GM13976 (cell line): ENCODE measurements around the gene MSN.
"Not testable (repeated sequence)": the region's sequence is repeated elsewhere in the genome, so short reads cannot be mapped to it uniquely, and the experiment has no call there.

Experiments
- DNase-seq: peaks from one replicate; pipeline ENCODE4 v3.0.0; 2012; ENCODE audit warnings: low spot score
- in situ Hi-C: fragments of 300-500 bp; cut with MboI; formaldehyde crosslinking; loops from one replicate; pipeline ENCODE4 v1.12.0; 2022; ENCODE audit warnings: low sequenced_read_pairs, mixed read lengths, inconsistent platforms; ENCODE audit not compliant: unreplicated experiment
- TF ChIP-seq, protein P1 (sequence below): IDR thresholded peaks from 2 replicates; pipeline ENCODE4 v1.5.1; 2012; ENCODE audit warnings: borderline replicate concordance, mild to moderate bottlenecking; ENCODE audit not compliant: insufficient read depth; ENCODE audit errors: extremely low read depth, missing control alignments, control extremely low read depth

MSN gene

GRCh38 chrX:65637335-65637734 lies 30.1 kb upstream of the MSN start:
- DNase-seq = no peak
- in situ Hi-C loops = no loop called here
- TF ChIP-seq, protein P1, sequence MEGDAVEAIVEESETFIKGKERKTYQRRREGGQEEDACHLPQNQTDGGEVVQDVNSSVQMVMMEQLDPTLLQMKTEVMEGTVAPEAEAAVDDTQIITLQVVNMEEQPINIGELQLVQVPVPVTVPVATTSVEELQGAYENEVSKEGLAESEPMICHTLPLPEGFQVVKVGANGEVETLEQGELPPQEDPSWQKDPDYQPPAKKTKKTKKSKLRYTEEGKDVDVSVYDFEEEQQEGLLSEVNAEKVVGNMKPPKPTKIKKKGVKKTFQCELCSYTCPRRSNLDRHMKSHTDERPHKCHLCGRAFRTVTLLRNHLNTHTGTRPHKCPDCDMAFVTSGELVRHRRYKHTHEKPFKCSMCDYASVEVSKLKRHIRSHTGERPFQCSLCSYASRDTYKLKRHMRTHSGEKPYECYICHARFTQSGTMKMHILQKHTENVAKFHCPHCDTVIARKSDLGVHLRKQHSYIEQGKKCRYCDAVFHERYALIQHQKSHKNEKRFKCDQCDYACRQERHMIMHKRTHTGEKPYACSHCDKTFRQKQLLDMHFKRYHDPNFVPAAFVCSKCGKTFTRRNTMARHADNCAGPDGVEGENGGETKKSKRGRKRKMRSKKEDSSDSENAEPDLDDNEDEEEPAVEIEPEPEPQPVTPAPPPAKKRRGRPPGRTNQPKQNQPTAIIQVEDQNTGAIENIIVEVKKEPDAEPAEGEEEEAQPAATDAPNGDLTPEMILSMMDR = no peak

DNA sequence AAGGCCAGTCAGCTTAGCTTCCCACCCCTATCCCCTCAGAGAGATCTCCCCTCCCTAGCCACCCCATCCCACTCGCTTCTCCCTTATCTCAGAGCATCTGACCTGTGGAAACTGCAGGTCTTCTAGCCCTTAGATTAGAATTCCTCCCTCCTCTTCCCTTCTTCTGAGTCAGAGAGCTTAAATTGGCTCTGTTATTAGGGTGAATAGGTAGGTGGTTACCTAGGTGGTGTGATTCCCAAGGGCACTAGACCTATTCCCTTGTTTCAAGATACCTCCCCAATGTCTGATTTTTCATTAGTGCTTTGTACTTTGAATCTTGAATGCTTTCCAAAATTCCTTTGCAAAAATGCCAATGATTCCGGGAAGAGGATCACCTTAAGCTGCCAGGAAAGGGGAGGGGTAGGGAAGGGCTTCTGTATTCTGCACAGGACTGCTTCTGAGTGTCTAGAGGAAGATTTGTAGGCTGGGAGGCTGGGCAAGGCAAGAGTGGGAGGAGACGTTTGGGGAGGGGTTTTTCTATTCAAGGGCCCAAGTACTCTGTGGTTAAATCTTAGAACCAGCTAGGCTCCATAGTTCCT lies 24.5 kb upstream of the MSN start:
- DNase-seq = no peak

GRCh38 chrX:65643531-65644052 lies 23.9 kb upstream of the MSN start:
- DNase-seq = no peak
- in situ Hi-C loops = no loop called here
- TF ChIP-seq, protein P1 = no peak

More for the DNA sequence above, 24.5 kb upstream of the MSN start:
- TF ChIP-seq, protein P1 = no peak
- in situ Hi-C loops = no loop called here

DNA sequence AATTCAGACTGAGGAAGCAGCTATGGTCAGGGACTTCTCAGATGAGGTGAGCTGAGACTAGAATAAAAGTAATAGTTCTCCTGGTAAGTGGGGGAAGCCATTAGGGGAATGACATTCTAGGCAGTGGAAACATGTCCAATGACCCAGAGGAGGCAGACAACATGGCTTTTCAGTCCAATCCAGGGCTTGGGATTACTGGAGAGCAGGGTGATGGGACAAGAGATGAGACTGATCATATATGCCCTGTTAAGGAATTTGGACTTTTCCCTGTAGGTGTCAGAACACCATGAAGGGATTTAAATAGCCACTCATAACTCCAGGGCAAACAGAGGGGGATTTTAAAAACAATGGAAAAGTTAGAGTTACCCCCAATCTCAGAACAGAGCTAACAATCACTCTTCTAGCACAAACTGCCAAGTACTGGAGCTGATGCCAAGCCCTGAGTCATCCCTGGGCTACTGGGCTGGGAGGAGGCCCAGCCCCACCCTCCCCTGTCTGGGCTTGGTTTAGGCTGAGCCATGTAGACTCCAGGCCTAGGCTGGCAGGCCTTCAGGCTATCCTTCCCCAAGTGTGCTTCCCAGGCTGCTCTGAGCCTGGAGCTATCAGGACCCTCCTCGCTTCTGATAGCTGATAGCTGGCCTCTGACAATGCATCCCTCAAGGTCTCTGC lies 22.7 kb upstream of the MSN start:
- in situ Hi-C loops = no loop called here
- TF ChIP-seq, protein P1 = no peak
- DNase-seq = no peak

GRCh38 chrX:65647801-65648200 lies 19.7 kb upstream of the MSN start:
- no peak for DNase-seq
- TF ChIP-seq, protein P1 = no peak
- in situ Hi-C loops = no loop called here

DNA sequence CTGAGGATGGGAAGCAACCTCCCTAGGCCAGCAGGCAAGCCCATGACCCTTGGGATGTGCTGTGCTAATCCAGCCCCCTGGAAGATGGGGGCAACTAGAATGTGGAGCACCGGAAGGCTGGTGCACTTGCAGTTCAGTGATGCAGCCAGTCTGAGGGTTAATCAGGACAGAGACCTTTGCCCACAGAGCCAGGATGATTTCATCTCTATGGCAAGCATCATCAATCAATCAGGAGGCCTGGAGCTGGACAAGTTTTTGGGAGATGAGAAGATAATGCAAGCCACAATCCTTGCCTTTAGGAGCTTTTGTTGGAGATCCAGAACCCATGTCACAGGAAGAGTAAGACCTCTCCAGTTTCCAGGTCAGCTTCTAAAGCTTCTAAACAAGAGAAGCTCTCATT lies 15.4 kb upstream of the MSN start:
- in situ Hi-C loops = no loop called here
- no peak for DNase-seq
- TF ChIP-seq, protein P1 = no peak

DNA sequence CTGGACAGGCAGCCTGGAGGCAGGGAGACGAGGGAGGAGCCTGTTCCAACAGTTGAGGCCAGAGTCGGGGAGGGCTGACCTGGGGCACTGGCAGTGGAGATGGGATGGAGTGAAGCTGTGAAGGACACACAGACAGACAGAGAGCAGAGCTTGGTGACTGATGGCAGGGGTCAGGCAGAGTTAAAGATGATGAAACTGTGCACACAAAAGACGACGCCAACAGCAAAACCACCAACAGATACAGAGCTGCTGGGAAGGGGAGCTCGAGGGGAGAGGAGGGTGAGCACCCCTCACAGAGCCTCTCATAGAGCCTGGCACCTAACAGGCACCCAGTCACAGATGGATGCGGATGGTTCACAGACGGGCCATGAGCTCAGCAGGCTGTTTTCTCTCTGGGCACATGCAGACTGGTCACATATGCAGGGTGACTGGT lies 10.4 kb upstream of the MSN start:
- DNase-seq, in situ Hi-C loops: not testable (repeated sequence)
